H1 (cell line): ENCODE data around the gene MSI2. TPM values are rescaled to one million over a fixed set of nuclear protein-coding genes. Genes with fewer than 3 reads are reported as not detected.

Experiments used
- CTCF ChIA-PET: fragments of 300-600 bp; sonication (Branson Sonifier 250); formaldehyde crosslinking; loops from one replicate; lab custom pipeline; 2021; ENCODE audit not compliant: partially characterized antibody; lab: Charles Lee
- POLR2A ChIA-PET: fragments of 300-600 bp; sonication (Branson Sonifier 250); formaldehyde crosslinking; loops from one replicate; lab custom pipeline; 2021; ENCODE audit warnings: inconsistent platforms; ENCODE audit not compliant: partially characterized antibody; lab: Charles Lee
- DNase-seq, 2 experiments: peaks; one replicate each; pipeline versions ENCODE4 v3.0.0 to v3.0.0-alpha.2; 2010 to 2022; ENCODE audit warnings: low spot score in 2 of 2, low read depth in 1 of 2, mixed read lengths in 1 of 2
- FAIRE-seq: peaks from 2 replicates; lab custom pipeline; 2011; peaks lifted over from hg19 to GRCh38; lab: Jason Lieb, UNC
- H2AFZ ChIP-seq: 2 replicates; pipeline ENCODE4 v1.8.1; 2012; ENCODE audit warnings: low read length, inconsistent platforms
- H2AK5ac ChIP-seq: 2 replicates; pipeline ENCODE4 v1.6.1; 2013; ENCODE audit warnings: low read depth, low read length
- H2BK120ac ChIP-seq: replicated peaks from 2 replicates; pipeline ENCODE3; 2013; ENCODE audit warnings: low read depth, low read length, inconsistent platforms
- H2BK12ac ChIP-seq: 2 replicates; pipeline ENCODE4 v1.6.1; 2013; ENCODE audit warnings: low read depth, low read length
- H2BK15ac ChIP-seq: 2 replicates; pipeline ENCODE4 v1.6.1; 2013; ENCODE audit warnings: low read length
- H2BK20ac ChIP-seq: 2 replicates; pipeline ENCODE4 v1.6.1; 2013; ENCODE audit warnings: low read length
- H2BK5ac ChIP-seq: 2 replicates; pipeline ENCODE4 v1.6.1; 2013; ENCODE audit warnings: low read depth, low read length
- H3K14ac ChIP-seq: 2 replicates; pipeline ENCODE4 v1.6.1; 2013; ENCODE audit warnings: inconsistent platforms; ENCODE audit not compliant: insufficient read length
- H3K18ac ChIP-seq: 2 replicates; pipeline ENCODE4 v1.6.1; 2013; ENCODE audit warnings: low read length; ENCODE audit errors: extremely low read depth
- H3K23ac ChIP-seq: 2 replicates; pipeline ENCODE4 v1.6.1; 2013; ENCODE audit warnings: inconsistent platforms; ENCODE audit not compliant: insufficient read length
- H3K23me2 ChIP-seq: 2 replicates; pipeline ENCODE4 v1.6.1; 2013; ENCODE audit warnings: low read depth, low read length
- H3K27ac ChIP-seq: 2 replicates; pipeline ENCODE4 v1.6.1; 2011; ENCODE audit warnings: low read depth, low read length, inconsistent platforms
- H3K27me3 ChIP-seq, 4 experiments: replicated peaks in 1 of 4; 1 replicate in 1 of 4; 2 replicates in 3 of 4; pipeline versions ENCODE4 v1.6.1 to v1.8.1; 2011 to 2013; ENCODE audit warnings: low read length in 3 of 4, mild to moderate bottlenecking in 3 of 4, inconsistent platforms in 2 of 4, mixed read lengths in 2 of 4, moderate library complexity in 1 of 4; ENCODE audit not compliant: control insufficient read depth in 3 of 4, insufficient read depth in 3 of 4; ENCODE audit errors: extremely low read depth in 1 of 4
- H3K36me3 ChIP-seq, 4 experiments: 2 replicates each; pipeline versions ENCODE4 v1.6.1 to v1.8.1; 2011 to 2013; ENCODE audit warnings: mild to moderate bottlenecking in 4 of 4, low read length in 3 of 4, moderate library complexity in 2 of 4, control low read depth in 1 of 4, inconsistent platforms in 1 of 4; ENCODE audit not compliant: insufficient read depth in 4 of 4, control insufficient read depth in 2 of 4
- H3K4ac ChIP-seq: replicated peaks from 2 replicates; pipeline ENCODE3; 2013; ENCODE audit warnings: low read length, low read depth, mixed read lengths, inconsistent platforms; ENCODE audit not compliant: insufficient read length
- H3K4me1 ChIP-seq, 4 experiments: replicated peaks in 1 of 4; 1 replicate in 1 of 4; 2 replicates in 3 of 4; pipeline versions ENCODE4 v1.6.1 to v1.8.1; 2011 to 2013; ENCODE audit warnings: low read length in 3 of 4, inconsistent platforms in 2 of 4, mixed read lengths in 1 of 4; ENCODE audit not compliant: insufficient read depth in 4 of 4, control insufficient read depth in 3 of 4
- H3K4me2 ChIP-seq, 2 experiments: 2 replicates each; pipeline versions ENCODE4 v1.6.1 to v1.8.1; 2011 to 2013; ENCODE audit warnings: low read depth in 2 of 2, low read length in 2 of 2, control low read depth in 1 of 2, inconsistent platforms in 1 of 2, mild to moderate bottlenecking in 1 of 2; ENCODE audit not compliant: insufficient read depth in 1 of 2
- H3K4me3 ChIP-seq, 4 experiments: fragments of 200-600, 300-600 bp in 1 of 4; sonication (generic), shearing (Covaris generic), sonication (Bioruptor Twin) in 1 of 4; 2 replicates each; pipeline versions ENCODE4 v1.5.1 to v1.8.1; 2011 to 2016; ENCODE audit warnings: low read length in 4 of 4, low read depth in 3 of 4, control low read depth in 2 of 4, inconsistent platforms in 2 of 4, mild to moderate bottlenecking in 2 of 4, mixed read lengths in 1 of 4, moderate library complexity in 1 of 4; ENCODE audit not compliant: insufficient read depth in 2 of 4; ENCODE audit errors: extremely low read depth in 1 of 4
- H3K56ac ChIP-seq: replicated peaks from 2 replicates; pipeline ENCODE3; 2013; ENCODE audit warnings: low read depth, mild to moderate bottlenecking, mixed read lengths, low read length, inconsistent platforms; ENCODE audit not compliant: insufficient read length
- H3K79me1 ChIP-seq: 2 replicates; pipeline ENCODE4 v1.6.1; 2013; ENCODE audit warnings: low read depth, low read length, control low read depth
- H3K79me2 ChIP-seq, 2 experiments: 2 replicates each; pipeline versions ENCODE4 v1.6.1 to v1.8.1; 2012 to 2013; ENCODE audit warnings: low read length in 2 of 2, mild to moderate bottlenecking in 2 of 2, inconsistent platforms in 1 of 2; ENCODE audit not compliant: insufficient read depth in 2 of 2, control insufficient read depth in 1 of 2
- H3K9ac ChIP-seq, 4 experiments: replicated peaks in 1 of 4; 1 replicate in 1 of 4; 2 replicates in 3 of 4; pipeline versions ENCODE4 v1.6.1 to v1.8.1; 2011 to 2013; ENCODE audit warnings: low read depth in 3 of 4, low read length in 3 of 4, control low read depth in 2 of 4, mild to moderate bottlenecking in 2 of 4, moderate library complexity in 2 of 4, inconsistent platforms in 1 of 4; ENCODE audit errors: extremely low read depth in 1 of 4
- H3K9me3 ChIP-seq, 2 experiments: 2 replicates each; pipeline versions ENCODE4 v1.6.1 to v1.8.1; 2012 to 2013; ENCODE audit warnings: mild to moderate bottlenecking in 2 of 2, moderate library complexity in 2 of 2, control low read depth in 1 of 2, inconsistent platforms in 1 of 2, low read depth in 1 of 2, low read length in 1 of 2, mixed read lengths in 1 of 2; ENCODE audit not compliant: insufficient read depth in 2 of 2
- H4K20me1 ChIP-seq, 2 experiments: replicated peaks in 1 of 2; 2 replicates each; pipeline versions ENCODE3 to v1.8.1; 2011 to 2013; ENCODE audit warnings: inconsistent platforms in 2 of 2, low read length in 2 of 2, mild to moderate bottlenecking in 1 of 2; ENCODE audit not compliant: insufficient read depth in 2 of 2, control insufficient read depth in 1 of 2
- H4K5ac ChIP-seq: 2 replicates; pipeline ENCODE4 v1.6.1; 2013; ENCODE audit warnings: low read length, low read depth, mixed read lengths, inconsistent platforms; ENCODE audit not compliant: insufficient read length
- H4K8ac ChIP-seq: 2 replicates; pipeline ENCODE4 v1.8.0; 2013; ENCODE audit warnings: mild to moderate bottlenecking, moderate library complexity, low read length, inconsistent platforms; ENCODE audit not compliant: insufficient read depth; ENCODE audit errors: extremely low read depth
- H4K91ac ChIP-seq: replicated peaks from 2 replicates; pipeline ENCODE3; 2013; ENCODE audit warnings: low read length, mixed read lengths, inconsistent platforms; ENCODE audit not compliant: insufficient read length
- RAD21 ChIP-seq, 2 experiments: IDR thresholded peaks in 1 of 2; conservative IDR thresholded peaks in 1 of 2; 2 replicates each; pipeline ENCODE4 v1.6.1; 2011; ENCODE audit warnings: low read depth in 2 of 2, low read length in 2 of 2, improper control_type of control experiment in 1 of 2, inconsistent platforms in 1 of 2, mild to moderate bottlenecking in 1 of 2, moderate library complexity in 1 of 2
- WGBS, 2 experiments: shearing (Covaris generic) in 1 of 2; methylation state at CpG; one replicate each; pipeline versions ENCODE4 v1.1.6 to v1.1.7; 2013 to 2015; ENCODE audit warnings: low lambda C conversion rate in 2 of 2, mixed read lengths in 2 of 2, inconsistent platforms in 1 of 2, low coverage in 1 of 2, missing lambda C conversion rate in 1 of 2; ENCODE audit not compliant: insufficient replicate concordance in 2 of 2, insufficient coverage in 1 of 2, insufficient read length in 1 of 2; ENCODE audit errors: extremely low coverage in 1 of 2, missing lambda C conversion rate in 1 of 2; 5-methylcytosine and 5-hydroxymethylcytosine counted together
- polyA plus RNA-seq, 7 experiments: library from polyadenylated mRNA; depleted of rRNA in 3 of 7; stranded (reverse) in 5 of 7; unstranded in 2 of 7; fragments of >200 nt in 5 of 7; fragments of 200-250 nt in 2 of 7; gene quantifications; 1 replicate in 5 of 7; 2 replicates in 1 of 7; 4 replicates in 1 of 7; pipeline versions ENCODE4 v1.2.1 to v1.2.3, GENCODE V29; 2011 to 2013; ENCODE audit warnings: missing spikeins in 2 of 7, mixed read lengths in 2 of 7
- total RNA-seq: library from RNA; stranded (reverse); fragmentation: NEBNext Ultra II Directional; extraction: Animal tissue kit (Norgen Biotek cat#: 25700); gene quantifications from 2 replicates; pipeline ENCODE4 v1.2.1, GENCODE V29; 2021

MSI2 gene
- total and polyA plus RNA-seq, 2 of the 8 experiments (the other 6 are each of a cell fraction or from before 2014, with no cell fraction given): 36.7 to 80.6 TPM

DNA sequence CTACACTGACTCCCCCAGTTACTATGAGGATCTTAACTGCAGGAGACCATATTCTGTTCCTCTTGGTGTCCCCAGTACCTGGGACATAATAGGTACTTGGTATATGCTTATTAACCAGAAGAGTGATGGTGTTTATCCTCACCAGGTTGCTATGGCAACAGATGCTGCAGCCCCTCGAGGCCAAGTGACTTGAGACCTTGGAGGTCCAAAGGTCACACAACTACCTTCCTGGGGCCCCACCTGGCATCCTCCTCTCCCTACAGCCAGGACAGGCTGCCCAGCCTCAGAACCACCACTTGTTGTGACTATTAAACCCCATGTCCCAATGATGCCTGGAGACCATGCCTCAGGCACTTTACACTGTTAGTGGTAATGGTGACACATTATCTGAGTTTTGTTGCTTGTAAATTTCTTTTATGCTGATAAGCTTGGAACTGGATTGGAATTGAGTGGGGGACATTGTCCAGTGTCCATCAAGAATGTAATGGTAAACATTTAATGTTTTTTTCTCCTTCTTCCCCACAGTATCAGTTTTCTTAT lies 299.4 kb downstream of the MSI2 start:
- Histone ChIP-seq H2BK5ac (no peak overlapping the region), H3K36me3 (no peaks in the 10 kb centered on the region), H3K56ac (no peak overlapping the region), H3K4ac (no peak overlapping the region), H2AFZ (no peak overlapping the region), H3K9ac (no peak overlapping the region), H3K9me3 (no peaks in the 10 kb centered on the region), H2BK15ac (no peak overlapping the region), H3K4me1 (peaks cover 8 to 32% (median 15%) of the 10 kb centered on the region in 4 experiments), H4K5ac (no peak overlapping the region), H3K79me2 (peaks cover 0 to 5% of the 10 kb centered on the region in 2 experiments; a peak in 1 of 4 replicates), H3K27me3 (0 out of 7 replicates have a peak, but pooled peaks cover 0 to 2% (median 0%) of the 10 kb centered on the region in 4 experiments), H4K20me1 (peaks cover 8 to 12% of the 10 kb centered on the region in 2 experiments), H3K23ac (no peak overlapping the region), H3K18ac (no peak overlapping the region), H2AK5ac (no peak overlapping the region), H2BK120ac (no peak overlapping the region), H3K27ac (no peak overlapping the region), H4K8ac (no peak overlapping the region), H3K4me2 (no peak overlapping the region), H3K4me3 (no peak overlapping the region), H3K14ac (no peak overlapping the region), H2BK20ac (no peak overlapping the region), H3K23me2 (no peaks in the 10 kb centered on the region), H2BK12ac (no peak overlapping the region), H4K91ac (no peak overlapping the region), H3K79me1 (no peaks in the 10 kb centered on the region; the same call in 1 of the 2 replicates)
- no peak for FAIRE-seq
- no peak for DNase-seq
- 94% methylated on average over 1 of the region's 1 CpG; no CpG with 5 or more reads in 1 of the 2 experiments for WGBS, 2 experiments
- no peak for TF ChIP-seq RAD21 (IDR thresholded peaks at IDR 0.05 in 1 of 2, conservative IDR thresholded peaks at IDR 0.05 in 1 of 2; ENCODE audit: low read depth in 2 of 2, low read length in 2 of 2)
- ChIA-PET CTCF (interaction anchor here (0.9 to 1.5 kb wide), 4 partner anchors 28 to 312 kb away, joined by 3 to 5 read pairs (median 3); no protein-coding TSS in a partner anchor), POLR2A (no interaction called here)
